HEK293 (cell line): Measurements from ENCODE around the gene NTNG1.

Experiments used
- CTCF ChIA-PET: fragments of 350-600 bp; formaldehyde crosslinking; extraction: SDS; loops from one replicate; lab custom pipeline; 2021; ENCODE audit warnings: antibody characterized with exemption; lab: Yijun Ruan, JAX
- POLR2A ChIA-PET: fragments of 300-600 bp; formaldehyde crosslinking; extraction: SDS; loops from one replicate; lab custom pipeline; 2020; ENCODE audit warnings: antibody characterized with exemption, inconsistent platforms; lab: Yijun Ruan, JAX
- H3K27ac ChIP-seq: fragments of 200-500 bp; sonication (Bioruptor generic); 2 replicates; pipeline ENCODE4 v1.5.1; 2014; ENCODE audit warnings: low read depth, low read length, control low read depth, inconsistent platforms; ENCODE audit errors: extremely low read depth
- H3K36me3 ChIP-seq, 2 experiments: fragments of 200-500 bp in 1 of 2; sonication (Bioruptor generic) in 1 of 2; 1 replicate in 1 of 2; 2 replicates in 1 of 2; pipeline ENCODE4 v1.5.1; 2014 to 2017; ENCODE audit warnings: inconsistent platforms in 2 of 2, low read length in 2 of 2; ENCODE audit not compliant: control insufficient read depth in 2 of 2, insufficient read depth in 1 of 2
- H3K4me1 ChIP-seq: fragments of 200-500 bp; sonication (Bioruptor generic); 2 replicates; pipeline ENCODE4 v1.5.1; 2014; ENCODE audit warnings: mild to moderate bottlenecking, low read length, inconsistent platforms; ENCODE audit not compliant: control insufficient read depth, insufficient read depth
- H3K4me3 ChIP-seq: 2 replicates; pipeline ENCODE4 v1.5.1; 2011; ENCODE audit warnings: low read depth, mild to moderate bottlenecking, control low read depth, low read length, moderate library complexity
- H3K9me3 ChIP-seq: fragments of 200-500 bp; sonication (Bioruptor generic); 2 replicates; pipeline ENCODE4 v1.5.1; 2014; ENCODE audit warnings: low read depth, low read length, inconsistent platforms; ENCODE audit not compliant: control insufficient read depth, insufficient read depth
- KLF1 ChIP-seq: fragments of 450-650 bp; formaldehyde crosslinking; IDR thresholded peaks from 2 replicates; pipeline ENCODE4 v1.5.1; 2016; ENCODE audit warnings: missing biosample characterization, missing genetic modification characterization
- KLF17 ChIP-seq: fragments of 450-650 bp; formaldehyde crosslinking; IDR thresholded peaks from 2 replicates; pipeline ENCODE4 v1.5.1; 2016; ENCODE audit warnings: missing biosample characterization, missing genetic modification characterization
- MYNN ChIP-seq: fragments of 450-650 bp; formaldehyde crosslinking; IDR thresholded peaks from 2 replicates; pipeline ENCODE4 v1.5.1; 2016; ENCODE audit warnings: missing biosample characterization, missing genetic modification characterization, borderline replicate concordance
- PRDM4 ChIP-seq: fragments of 450-650 bp; formaldehyde crosslinking; IDR thresholded peaks from 2 replicates; pipeline ENCODE4 v1.5.1; 2017; ENCODE audit warnings: missing biosample characterization, missing genetic modification characterization
- PRDM6 ChIP-seq: fragments of 450-650 bp; formaldehyde crosslinking; IDR thresholded peaks from 2 replicates; pipeline ENCODE4 v1.5.1; 2017; ENCODE audit warnings: missing biosample characterization, missing genetic modification characterization
- ZEB2 ChIP-seq: fragments of 450-650 bp; formaldehyde crosslinking; IDR thresholded peaks from 2 replicates; pipeline ENCODE4 v1.5.1; 2016; ENCODE audit warnings: missing biosample characterization, missing genetic modification characterization
- ZNF19 ChIP-seq: fragments of 450-650 bp; formaldehyde crosslinking; IDR thresholded peaks from 2 replicates; pipeline ENCODE4; 2016; ENCODE audit warnings: missing biosample characterization, missing genetic modification characterization, low read depth
- ZNF23 ChIP-seq: fragments of 450-650 bp; formaldehyde crosslinking; IDR thresholded peaks from 2 replicates; pipeline ENCODE4 v1.5.1; 2016; ENCODE audit warnings: missing biosample characterization, missing genetic modification characterization, borderline replicate concordance
- ZNF274 ChIP-seq, 2 experiments: fragments of 200-500 bp in 1 of 2; fragments of 450-650 bp in 1 of 2; sonication (Bioruptor generic) in 1 of 2; formaldehyde crosslinking in 1 of 2; IDR thresholded peaks; 2 replicates each; pipeline versions ENCODE4 v1.5.1 to v1.6.1; 2014 to 2016; ENCODE audit warnings: borderline replicate concordance in 1 of 2, inconsistent platforms in 1 of 2, low read length in 1 of 2, missing biosample characterization in 1 of 2, missing genetic modification characterization in 1 of 2
- ZNF514 ChIP-seq: fragments of 450-650 bp; formaldehyde crosslinking; IDR thresholded peaks from 2 replicates; pipeline ENCODE4 v1.5.1; 2016; ENCODE audit warnings: missing biosample characterization, missing genetic modification characterization
- ZNF560 ChIP-seq: fragments of 450-650 bp; formaldehyde crosslinking; IDR thresholded peaks from 2 replicates; pipeline ENCODE4 v1.5.1; 2017; ENCODE audit warnings: missing biosample characterization, missing genetic modification characterization, borderline replicate concordance
- ZNF623 ChIP-seq: fragments of 450-650 bp; formaldehyde crosslinking; IDR thresholded peaks from 2 replicates; pipeline ENCODE4 v1.5.1; 2016; ENCODE audit warnings: missing biosample characterization, missing genetic modification characterization
- ZNF654 ChIP-seq: fragments of 450-650 bp; formaldehyde crosslinking; IDR thresholded peaks from 2 replicates; pipeline ENCODE4 v1.5.1; 2016; ENCODE audit warnings: low read depth, missing biosample characterization, missing genetic modification characterization
- ZNF791 ChIP-seq: fragments of 450-650 bp; formaldehyde crosslinking; IDR thresholded peaks from 2 replicates; pipeline ENCODE4 v1.5.1; 2016; ENCODE audit warnings: missing biosample characterization, missing genetic modification characterization
- ZSCAN4 ChIP-seq: fragments of 450-650 bp; formaldehyde crosslinking; IDR thresholded peaks from 2 replicates; pipeline ENCODE4 v1.5.1; 2017; ENCODE audit warnings: missing biosample characterization, missing genetic modification characterization
- TF ChIP-seq, protein P1 (sequence below): fragments of 450-650 bp; formaldehyde crosslinking; IDR thresholded peaks from 2 replicates; pipeline ENCODE4 v1.5.1; 2016; ENCODE audit warnings: missing biosample characterization, missing genetic modification characterization, borderline replicate concordance
- TF ChIP-seq, protein P2 (sequence below): fragments of 450-650 bp; formaldehyde crosslinking; IDR thresholded peaks from 2 replicates; pipeline ENCODE4 v1.5.1; 2016; ENCODE audit warnings: missing biosample characterization, missing genetic modification characterization
- TF ChIP-seq, protein P3 (sequence below): fragments of 450-650 bp; IDR thresholded peaks from 2 replicates; pipeline ENCODE4 v1.5.1; 2018; ENCODE audit warnings: missing biosample characterization, mild to moderate bottlenecking, missing genetic modification characterization

NTNG1 gene

DNA sequence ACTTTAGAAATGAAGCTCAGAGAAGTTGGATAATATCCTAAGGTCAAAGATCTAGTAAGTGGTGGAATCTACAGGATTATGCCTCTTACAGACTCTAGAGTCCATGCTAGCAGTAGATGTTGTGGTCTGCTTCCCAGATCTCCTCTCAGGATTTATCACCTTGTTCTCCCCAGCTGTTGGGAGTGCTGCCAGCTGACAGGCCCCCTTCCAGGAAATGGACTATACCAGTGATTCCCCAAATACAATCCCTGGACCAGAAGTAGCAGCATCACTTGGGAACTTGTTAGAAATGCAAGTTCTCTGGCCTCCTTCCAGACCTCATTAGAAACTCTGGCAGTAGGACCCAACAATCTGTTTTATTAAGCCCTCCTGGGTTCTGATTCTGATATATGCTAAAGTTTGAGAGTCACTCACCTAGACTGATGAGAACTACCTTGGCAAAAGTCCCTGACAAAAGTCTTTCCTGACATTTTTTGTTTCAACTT, 24.5 kb upstream of the NTNG1 start:
- TF ChIP-seq, protein P1, sequence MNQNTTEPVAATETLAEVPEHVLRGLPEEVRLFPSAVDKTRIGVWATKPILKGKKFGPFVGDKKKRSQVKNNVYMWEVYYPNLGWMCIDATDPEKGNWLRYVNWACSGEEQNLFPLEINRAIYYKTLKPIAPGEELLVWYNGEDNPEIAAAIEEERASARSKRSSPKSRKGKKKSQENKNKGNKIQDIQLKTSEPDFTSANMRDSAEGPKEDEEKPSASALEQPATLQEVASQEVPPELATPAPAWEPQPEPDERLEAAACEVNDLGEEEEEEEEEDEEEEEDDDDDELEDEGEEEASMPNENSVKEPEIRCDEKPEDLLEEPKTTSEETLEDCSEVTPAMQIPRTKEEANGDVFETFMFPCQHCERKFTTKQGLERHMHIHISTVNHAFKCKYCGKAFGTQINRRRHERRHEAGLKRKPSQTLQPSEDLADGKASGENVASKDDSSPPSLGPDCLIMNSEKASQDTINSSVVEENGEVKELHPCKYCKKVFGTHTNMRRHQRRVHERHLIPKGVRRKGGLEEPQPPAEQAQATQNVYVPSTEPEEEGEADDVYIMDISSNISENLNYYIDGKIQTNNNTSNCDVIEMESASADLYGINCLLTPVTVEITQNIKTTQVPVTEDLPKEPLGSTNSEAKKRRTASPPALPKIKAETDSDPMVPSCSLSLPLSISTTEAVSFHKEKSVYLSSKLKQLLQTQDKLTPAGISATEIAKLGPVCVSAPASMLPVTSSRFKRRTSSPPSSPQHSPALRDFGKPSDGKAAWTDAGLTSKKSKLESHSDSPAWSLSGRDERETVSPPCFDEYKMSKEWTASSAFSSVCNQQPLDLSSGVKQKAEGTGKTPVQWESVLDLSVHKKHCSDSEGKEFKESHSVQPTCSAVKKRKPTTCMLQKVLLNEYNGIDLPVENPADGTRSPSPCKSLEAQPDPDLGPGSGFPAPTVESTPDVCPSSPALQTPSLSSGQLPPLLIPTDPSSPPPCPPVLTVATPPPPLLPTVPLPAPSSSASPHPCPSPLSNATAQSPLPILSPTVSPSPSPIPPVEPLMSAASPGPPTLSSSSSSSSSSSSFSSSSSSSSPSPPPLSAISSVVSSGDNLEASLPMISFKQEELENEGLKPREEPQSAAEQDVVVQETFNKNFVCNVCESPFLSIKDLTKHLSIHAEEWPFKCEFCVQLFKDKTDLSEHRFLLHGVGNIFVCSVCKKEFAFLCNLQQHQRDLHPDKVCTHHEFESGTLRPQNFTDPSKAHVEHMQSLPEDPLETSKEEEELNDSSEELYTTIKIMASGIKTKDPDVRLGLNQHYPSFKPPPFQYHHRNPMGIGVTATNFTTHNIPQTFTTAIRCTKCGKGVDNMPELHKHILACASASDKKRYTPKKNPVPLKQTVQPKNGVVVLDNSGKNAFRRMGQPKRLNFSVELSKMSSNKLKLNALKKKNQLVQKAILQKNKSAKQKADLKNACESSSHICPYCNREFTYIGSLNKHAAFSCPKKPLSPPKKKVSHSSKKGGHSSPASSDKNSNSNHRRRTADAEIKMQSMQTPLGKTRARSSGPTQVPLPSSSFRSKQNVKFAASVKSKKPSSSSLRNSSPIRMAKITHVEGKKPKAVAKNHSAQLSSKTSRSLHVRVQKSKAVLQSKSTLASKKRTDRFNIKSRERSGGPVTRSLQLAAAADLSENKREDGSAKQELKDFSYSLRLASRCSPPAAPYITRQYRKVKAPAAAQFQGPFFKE (tag by site-specific recombination), result no peak
- TF ChIP-seq KLF1, result no peak
- TF ChIP-seq, protein P2, sequence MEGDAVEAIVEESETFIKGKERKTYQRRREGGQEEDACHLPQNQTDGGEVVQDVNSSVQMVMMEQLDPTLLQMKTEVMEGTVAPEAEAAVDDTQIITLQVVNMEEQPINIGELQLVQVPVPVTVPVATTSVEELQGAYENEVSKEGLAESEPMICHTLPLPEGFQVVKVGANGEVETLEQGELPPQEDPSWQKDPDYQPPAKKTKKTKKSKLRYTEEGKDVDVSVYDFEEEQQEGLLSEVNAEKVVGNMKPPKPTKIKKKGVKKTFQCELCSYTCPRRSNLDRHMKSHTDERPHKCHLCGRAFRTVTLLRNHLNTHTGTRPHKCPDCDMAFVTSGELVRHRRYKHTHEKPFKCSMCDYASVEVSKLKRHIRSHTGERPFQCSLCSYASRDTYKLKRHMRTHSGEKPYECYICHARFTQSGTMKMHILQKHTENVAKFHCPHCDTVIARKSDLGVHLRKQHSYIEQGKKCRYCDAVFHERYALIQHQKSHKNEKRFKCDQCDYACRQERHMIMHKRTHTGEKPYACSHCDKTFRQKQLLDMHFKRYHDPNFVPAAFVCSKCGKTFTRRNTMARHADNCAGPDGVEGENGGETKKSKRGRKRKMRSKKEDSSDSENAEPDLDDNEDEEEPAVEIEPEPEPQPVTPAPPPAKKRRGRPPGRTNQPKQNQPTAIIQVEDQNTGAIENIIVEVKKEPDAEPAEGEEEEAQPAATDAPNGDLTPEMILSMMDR (tag by site-specific recombination), result no peak
- TF ChIP-seq MYNN (tag by site-specific recombination), result no peak
- no peak for TF ChIP-seq ZSCAN4 (tag by site-specific recombination)
- no peak for TF ChIP-seq ZEB2 (tag by site-specific recombination)
- no peak for TF ChIP-seq KLF17 (tag by site-specific recombination)
- no peak for TF ChIP-seq PRDM6
- no peak for TF ChIP-seq ZNF23
- TF ChIP-seq ZNF274 (IDR thresholded peaks at IDR 0.05; ENCODE audit: low read length), result no peak
- TF ChIP-seq ZNF274 (tag by site-specific recombination; IDR thresholded peaks at IDR 0.05; ENCODE audit: borderline replicate concordance), result no peak
- no peak for TF ChIP-seq ZNF560 (tag by site-specific recombination)
- TF ChIP-seq ZNF791, result no peak
- TF ChIP-seq ZNF623, result no peak
- TF ChIP-seq ZNF19, result no peak
- TF ChIP-seq, protein P3, sequence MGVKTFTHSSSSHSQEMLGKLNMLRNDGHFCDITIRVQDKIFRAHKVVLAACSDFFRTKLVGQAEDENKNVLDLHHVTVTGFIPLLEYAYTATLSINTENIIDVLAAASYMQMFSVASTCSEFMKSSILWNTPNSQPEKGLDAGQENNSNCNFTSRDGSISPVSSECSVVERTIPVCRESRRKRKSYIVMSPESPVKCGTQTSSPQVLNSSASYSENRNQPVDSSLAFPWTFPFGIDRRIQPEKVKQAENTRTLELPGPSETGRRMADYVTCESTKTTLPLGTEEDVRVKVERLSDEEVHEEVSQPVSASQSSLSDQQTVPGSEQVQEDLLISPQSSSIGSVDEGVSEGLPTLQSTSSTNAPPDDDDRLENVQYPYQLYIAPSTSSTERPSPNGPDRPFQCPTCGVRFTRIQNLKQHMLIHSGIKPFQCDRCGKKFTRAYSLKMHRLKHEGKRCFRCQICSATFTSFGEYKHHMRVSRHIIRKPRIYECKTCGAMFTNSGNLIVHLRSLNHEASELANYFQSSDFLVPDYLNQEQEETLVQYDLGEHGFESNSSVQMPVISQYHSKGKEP (tag by site-specific recombination), result no peak
- no peak for TF ChIP-seq ZNF654
- no peak for TF ChIP-seq ZNF514 (tag by site-specific recombination)
- TF ChIP-seq PRDM4 (tag by site-specific recombination), result no peak
- ChIA-PET POLR2A (no interaction called here), CTCF (no interaction called here)
- H3K4me3 ChIP-seq, result no peak overlapping the region
- H3K27ac ChIP-seq, result no peak overlapping the region
- no peaks in the 10 kb centered on the region for H3K4me1 ChIP-seq
- no peaks in the 10 kb centered on the region for H3K9me3 ChIP-seq
- H3K36me3 ChIP-seq, result no peaks in the 10 kb centered on the region
